NOMO-1 treated with DMSO at 0.1 percent for 48 hours (cell line): ENCODE data around the gene CHST6.
"Not testable (repeated sequence)": the region's sequence is repeated elsewhere in the genome, so short reads cannot be mapped to it uniquely, and the experiment has no call there.

Source experiments
- DNase-seq: peaks from one replicate; lab custom pipeline; 2025; ENCODE audit not compliant: unreplicated experiment; lab: John Stamatoyannopoulos, UW

The CHST6 gene

GRCh38 chr16:75477680-75478473 lies 17.4 kb downstream of the CHST6 start:
- peak; percentile 62 for DNase-seq

- DNase-seq: no peak
These were observed 18.4 kb downstream of the CHST6 start for GRCh38 chr16:75476817-75477216.

GRCh38 chr16:75475420-75475847 lies 19.8 kb downstream of the CHST6 start:
- DNase-seq: no peak

GRCh38 chr16:75472908-75473877 lies 22.0 kb downstream of the CHST6 start:
- DNase-seq: no peak

- peak; percentile 41 for DNase-seq
These were observed 23.3 kb downstream of the CHST6 start for GRCh38 chr16:75471723-75472633.

GRCh38 chr16:75466760-75467159 lies 28.5 kb downstream of the CHST6 start:
- DNase-seq: no peak

GRCh38 chr16:75464122-75464918 lies 30.9 kb downstream of the CHST6 start, which contains the start of gene TMEM170A:
TSS of gene TMEM170A (minus strand) at chr16:75464689. CDS start at chr16:75464600, 89 bp downstream.
- peak; percentile 98 for DNase-seq

GRCh38 chr16:75463389-75464121 lies 31.7 kb downstream of the CHST6 start:
- DNase-seq: not testable (repeated sequence)

GRCh38 chr16:75462806-75463205 lies 32.4 kb downstream of the CHST6 start:
- peak; percentile 22 for DNase-seq

GRCh38 chr16:75461575-75461974 lies 33.7 kb downstream of the CHST6 start:
- DNase-seq: no peak

GRCh38 chr16:75460446-75460845 lies 34.8 kb downstream of the CHST6 start:
- no peak for DNase-seq

GRCh38 chr16:75459691-75460090 lies 35.5 kb downstream of the CHST6 start:
- DNase-seq: no peak

- no peak for DNase-seq
These were observed 36.8 kb downstream of the CHST6 start for GRCh38 chr16:75458439-75458838.

GRCh38 chr16:75458029-75458428 lies 37.2 kb downstream of the CHST6 start:
- no peak for DNase-seq

- DNase-seq: no peak
These were observed 37.7 kb downstream of the CHST6 start for GRCh38 chr16:75457485-75458021.

GRCh38 chr16:75456971-75457370 lies 38.3 kb downstream of the CHST6 start:
- no peak for DNase-seq

- not testable (repeated sequence) for DNase-seq
These were observed 38.8 kb downstream of the CHST6 start for GRCh38 chr16:75456486-75456885.

GRCh38 chr16:75455677-75456076 lies 39.6 kb downstream of the CHST6 start:
- no peak for DNase-seq
